GM21447 (cell line): ENCODE measurements around the gene MYLK.

ENCODE experiments used
- ATAC-seq: cut with Tn5 transposase; IDR thresholded peaks from one replicate; pipeline ENCODE4 v1.9.1; 2021; ENCODE audit not compliant: unreplicated experiment

The MYLK gene

GRCh38 chr3:123878807-123879206 lies 5.3 kb downstream of the MYLK start:
- no peak for ATAC-seq

GRCh38 chr3:123877965-123878364 lies 6.2 kb downstream of the MYLK start:
- ATAC-seq, result no peak

GRCh38 chr3:123877466-123877865 lies 6.7 kb downstream of the MYLK start:
- no peak for ATAC-seq

- no peak for ATAC-seq
Measured at GRCh38 chr3:123876858-123877257, 7.3 kb downstream of the MYLK start.

GRCh38 chr3:123872621-123873020 lies 11.5 kb downstream of the MYLK start:
- no peak for ATAC-seq

- ATAC-seq, result no peak
Measured at GRCh38 chr3:123871946-123872345, 12.2 kb downstream of the MYLK start.

- ATAC-seq, result no peak
Measured at GRCh38 chr3:123870033-123870432, 14.1 kb downstream of the MYLK start.

- no peak for ATAC-seq
Measured at GRCh38 chr3:123869165-123869564, 15.0 kb downstream of the MYLK start.

- ATAC-seq, result no peak
Measured at GRCh38 chr3:123864706-123865105, 19.4 kb downstream of the MYLK start.

GRCh38 chr3:123862152-123862551 lies 22.0 kb downstream of the MYLK start:
- no peak for ATAC-seq

- ATAC-seq, result no peak
Measured at GRCh38 chr3:123861081-123861836, 22.9 kb downstream of the MYLK start.

- ATAC-seq, result no peak
Measured at GRCh38 chr3:123859177-123859576, 25.0 kb downstream of the MYLK start.

- no peak for ATAC-seq
Measured at GRCh38 chr3:123854905-123855304, 29.2 kb downstream of the MYLK start.

- no peak for ATAC-seq
Measured at GRCh38 chr3:123853686-123854372, 30.3 kb downstream of the MYLK start.

- no peak for ATAC-seq
Measured at GRCh38 chr3:123847209-123847608, 36.9 kb downstream of the MYLK start.

- ATAC-seq, result no peak
Measured at GRCh38 chr3:123843668-123844067, 40.5 kb downstream of the MYLK start.

- ATAC-seq, result no peak
Measured at GRCh38 chr3:123842711-123843110, 41.4 kb downstream of the MYLK start.

GRCh38 chr3:123841476-123842238 lies 42.5 kb downstream of the MYLK start:
- ATAC-seq, result no peak

- ATAC-seq, result no peak
Measured at GRCh38 chr3:123840961-123841360, 43.2 kb downstream of the MYLK start.

- ATAC-seq, result no peak
Measured at GRCh38 chr3:123837858-123838257, 46.3 kb downstream of the MYLK start.

GRCh38 chr3:123834631-123835030 lies 49.5 kb downstream of the MYLK start:
- ATAC-seq, result no peak

GRCh38 chr3:123833398-123833785 lies 50.7 kb downstream of the MYLK start:
- no peak for ATAC-seq
